NOMO-1 (cell line): ENCODE data around the gene ATRX.
"Not testable (repeated sequence)": the region's sequence is repeated elsewhere in the genome, so short reads cannot be mapped to it uniquely, and the experiment has no call there.

ENCODE experiments used
- DNase-seq, 2 experiments: peaks; one replicate each; lab custom pipeline; 2025; ENCODE audit not compliant: unreplicated experiment in 2 of 2; lab: John Stamatoyannopoulos, UW

The ATRX gene

GRCh38 chrX:77622672-77623071, 163.3 kb downstream of the ATRX start:
- DNase-seq = no peak

- DNase-seq = no peak
Observed at GRCh38 chrX:77622233-77622632, 163.8 kb downstream of the ATRX start.

- not testable (repeated sequence) for DNase-seq
Observed at GRCh38 chrX:77621453-77621852, 164.6 kb downstream of the ATRX start.

GRCh38 chrX:77617206-77617605, 168.8 kb downstream of the ATRX start:
- no peak for DNase-seq

- no peak for DNase-seq
Observed at GRCh38 chrX:77603635-77604336, 182.2 kb downstream of the ATRX start.

GRCh38 chrX:77597511-77597910, 188.5 kb downstream of the ATRX start:
- no peak for DNase-seq

GRCh38 chrX:77597090-77597489, 188.9 kb downstream of the ATRX start:
- no peak for DNase-seq

GRCh38 chrX:77595848-77596247, 190.2 kb downstream of the ATRX start:
- no peak for DNase-seq

- no peak for DNase-seq
Observed at GRCh38 chrX:77572322-77572721, 213.7 kb downstream of the ATRX start.

GRCh38 chrX:77565278-77565677, 220.7 kb downstream of the ATRX start:
- DNase-seq = no peak

GRCh38 chrX:77564823-77565222, 221.2 kb downstream of the ATRX start:
- DNase-seq = no peak

- no peak for DNase-seq
Observed at GRCh38 chrX:77561372-77561771, 224.6 kb downstream of the ATRX start.

- no peak for DNase-seq
Observed at GRCh38 chrX:77556276-77556675, 229.7 kb downstream of the ATRX start.

GRCh38 chrX:77548751-77549150, 237.3 kb downstream of the ATRX start:
- no peak for DNase-seq

GRCh38 chrX:77539778-77540177, 246.2 kb downstream of the ATRX start:
- not testable (repeated sequence) for DNase-seq

GRCh38 chrX:77531261-77531660, 254.8 kb downstream of the ATRX start:
- not testable (repeated sequence) for DNase-seq

- DNase-seq = no peak
Observed at GRCh38 chrX:77528034-77528433, 258.0 kb downstream of the ATRX start.

- DNase-seq = no peak
Observed at GRCh38 chrX:77527233-77528001, 258.6 kb downstream of the ATRX start.

- DNase-seq = no peak
Observed at GRCh38 chrX:77519765-77520164, 266.3 kb downstream of the ATRX start.

GRCh38 chrX:77514177-77514576, 271.8 kb downstream of the ATRX start:
- DNase-seq = no peak

- DNase-seq = no peak
Observed at GRCh38 chrX:77510007-77510406, 276.0 kb downstream of the ATRX start.

GRCh38 chrX:77505227-77505626, 280.8 kb downstream of the ATRX start:
- peak in 1 of 2 experiments; percentile 24 for DNase-seq
